ENCODE results near the gene SHH.

Gene SHH

DNA sequence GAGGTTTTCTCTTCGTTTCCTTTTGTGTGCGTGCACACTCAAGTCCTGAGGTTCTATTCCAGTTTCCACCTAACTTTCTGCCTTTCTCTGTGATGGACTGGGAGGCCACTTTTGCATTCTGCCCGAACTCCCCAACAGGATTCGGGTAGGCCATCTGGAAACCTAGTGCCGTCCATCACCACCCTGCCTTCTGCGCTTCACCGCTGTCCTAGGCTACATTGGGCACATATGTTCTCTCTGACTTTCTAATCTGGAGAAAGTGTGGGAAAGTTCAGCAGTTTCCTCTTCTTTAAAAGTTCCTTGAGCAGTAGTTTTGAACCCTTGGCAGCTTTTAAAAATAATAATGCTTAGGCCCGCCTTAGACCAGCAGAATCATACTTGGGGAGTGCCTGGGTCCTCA, 46.8 kb downstream of the SHH start:
- Mint-ChIP-seq H3K27me3 (no peaks in the 10 kb centered on the region), H3K4me3 (no peak overlapping the region), H3K36me3 (ENCODE audit: low read depth) (peaks cover 64% of the 10 kb centered on the region), H3K27ac (peak overlapping the region; percentile 11), H3K9me3 (no peaks in the 10 kb centered on the region), H3K4me1 (ENCODE audit: low read depth) (peaks cover 55% of the 10 kb centered on the region)

DNA sequence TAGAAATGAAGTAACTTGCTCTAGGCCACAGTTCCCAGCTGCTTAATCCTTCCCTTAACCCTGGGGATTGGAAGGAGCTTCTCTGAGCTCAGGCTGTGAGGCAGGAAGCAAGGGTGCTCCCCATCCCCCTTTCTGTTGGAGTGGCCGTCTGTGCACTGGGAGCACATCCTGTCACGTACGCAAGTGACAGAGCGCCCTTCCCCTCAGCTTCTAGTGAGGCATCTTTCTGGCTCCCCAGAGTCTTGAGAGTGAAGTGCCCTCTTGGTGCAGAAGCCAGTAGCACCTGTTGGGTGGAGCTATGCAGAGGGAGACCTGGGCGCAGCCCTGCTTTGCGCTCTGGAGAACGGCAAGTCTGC, 47.8 kb downstream of the SHH start:
- peak overlapping the region; percentile 78 for H3K4me3 Mint-ChIP-seq
- H3K9me3 Mint-ChIP-seq, result no peaks in the 10 kb centered on the region
- peak overlapping the region; percentile 98 for H3K27ac Mint-ChIP-seq
- peaks cover 60% of the 10 kb centered on the region for H3K36me3 Mint-ChIP-seq (ENCODE audit: low read depth)
- H3K27me3 Mint-ChIP-seq, result no peaks in the 10 kb centered on the region
- peaks cover 55% of the 10 kb centered on the region for H3K4me1 Mint-ChIP-seq (ENCODE audit: low read depth)

DNA sequence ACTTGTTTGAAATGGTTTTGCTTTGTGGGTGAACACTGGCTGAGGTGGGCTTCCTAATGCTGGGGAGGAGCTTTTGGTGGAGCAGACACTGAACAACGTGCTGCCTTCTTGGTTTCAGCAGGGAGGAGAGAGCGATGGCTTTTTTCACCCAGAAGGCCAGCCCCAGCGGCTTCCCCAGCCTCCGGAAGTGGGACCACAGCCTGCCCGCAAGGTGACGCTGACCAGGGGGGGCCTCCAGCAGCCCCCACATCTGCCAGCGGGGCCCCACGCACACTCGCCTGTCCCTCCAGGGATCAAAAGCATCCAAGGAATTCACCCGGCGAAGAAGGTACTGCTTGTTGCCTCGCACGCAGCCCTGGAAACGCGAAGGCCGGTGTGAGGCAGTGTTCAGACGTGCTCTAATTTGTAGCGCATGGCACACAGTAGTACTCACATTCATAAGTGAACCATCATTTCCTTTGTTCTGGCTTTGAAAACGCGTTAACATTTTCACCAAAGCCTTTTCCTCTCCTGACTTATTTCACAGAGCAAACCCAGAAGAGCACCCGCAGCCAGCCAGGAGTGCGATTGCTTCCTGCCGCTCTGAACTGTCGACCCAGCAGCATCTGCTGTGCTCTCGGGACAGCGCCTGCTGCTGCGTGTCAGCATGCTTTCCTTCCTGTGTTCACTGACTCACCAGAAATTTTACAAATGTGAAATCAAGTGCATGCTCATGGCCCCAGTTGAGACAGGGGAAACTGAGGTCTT, 48.4 kb downstream of the SHH start:
- Mint-ChIP-seq H3K9me3 (no peaks in the 10 kb centered on the region), H3K4me1 (ENCODE audit: low read depth) (peaks cover 55% of the 10 kb centered on the region), H3K36me3 (ENCODE audit: low read depth) (peaks cover 58% of the 10 kb centered on the region), H3K4me3 (peak overlapping the region; percentile 78), H3K27ac (peak overlapping the region; percentile 98), H3K27me3 (no peaks in the 10 kb centered on the region)

DNA sequence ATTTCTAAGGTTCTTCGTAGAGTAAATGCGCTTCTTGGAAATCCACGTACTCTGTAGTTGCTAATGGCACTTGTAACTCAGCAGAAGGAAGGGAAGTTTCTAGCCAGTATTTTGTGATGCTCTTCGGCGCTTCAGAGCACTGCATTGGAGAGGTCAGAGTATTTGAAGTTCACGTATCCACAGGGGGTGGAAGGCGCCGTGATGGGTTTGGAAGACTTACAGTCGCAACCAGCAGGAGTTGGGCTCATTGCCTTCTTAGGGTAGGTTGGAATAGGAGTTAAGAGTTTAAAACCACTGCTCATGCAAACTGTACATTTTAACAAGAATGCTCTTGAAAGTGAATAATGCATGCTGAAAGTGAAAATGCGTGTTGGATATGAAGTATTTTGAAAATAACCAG, 49.1 kb downstream of the SHH start:
- H3K4me1 Mint-ChIP-seq (ENCODE audit: low read depth), result peaks cover 52% of the 10 kb centered on the region
- no peaks in the 10 kb centered on the region for H3K9me3 Mint-ChIP-seq
- peaks cover 55% of the 10 kb centered on the region for H3K36me3 Mint-ChIP-seq (ENCODE audit: low read depth)
- no peaks in the 10 kb centered on the region for H3K27me3 Mint-ChIP-seq
- H3K4me3 Mint-ChIP-seq, result peak overlapping the region; percentile 78
- peak overlapping the region; percentile 98 for H3K27ac Mint-ChIP-seq

DNA sequence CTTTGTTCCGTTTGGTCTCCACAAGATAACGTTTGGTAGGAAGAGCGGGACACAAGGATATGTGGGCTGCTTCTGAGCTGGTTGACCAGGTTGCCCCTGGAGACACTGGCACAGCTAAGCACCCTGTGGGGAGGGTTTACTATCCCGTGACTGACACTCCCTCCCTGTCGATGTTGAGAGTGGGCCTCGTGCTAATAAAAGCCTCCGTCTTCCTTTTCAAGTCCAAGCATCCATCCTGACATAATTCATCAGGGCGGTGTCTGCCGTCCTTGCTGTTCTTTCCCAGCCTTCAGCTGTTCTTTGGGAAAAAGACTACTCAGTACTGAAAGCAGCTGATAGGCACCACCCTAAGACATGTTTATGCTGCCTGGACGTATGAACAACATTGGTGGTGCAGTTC, 49.6 kb downstream of the SHH start:
- H3K9me3 Mint-ChIP-seq, result no peaks in the 10 kb centered on the region
- peaks cover 51% of the 10 kb centered on the region for H3K4me1 Mint-ChIP-seq (ENCODE audit: low read depth)
- H3K36me3 Mint-ChIP-seq (ENCODE audit: low read depth), result peaks cover 56% of the 10 kb centered on the region

DNA sequence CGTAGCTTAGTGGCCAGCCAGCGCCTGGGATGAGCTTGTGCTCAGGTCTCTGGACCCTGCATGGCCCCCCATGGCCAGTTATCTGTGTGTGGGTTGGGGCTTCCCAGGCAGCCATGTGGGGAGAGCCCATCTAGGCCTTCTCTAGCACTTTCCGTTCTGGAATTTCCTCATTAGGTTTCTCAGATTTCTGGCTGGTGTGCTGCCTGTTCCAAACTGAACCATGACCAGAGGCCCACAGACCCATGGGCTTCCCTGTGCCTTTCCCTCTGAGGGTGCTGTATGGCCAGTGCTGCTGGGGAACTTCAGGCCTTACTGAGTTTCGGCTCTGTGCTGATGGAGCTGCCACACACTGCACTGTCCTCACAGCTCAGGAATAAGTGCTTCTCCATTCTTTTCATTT, 50.2 kb downstream of the SHH start:
- Mint-ChIP-seq H3K4me3 (no peak overlapping the region), H3K4me1 (ENCODE audit: low read depth) (peaks cover 52% of the 10 kb centered on the region), H3K27me3 (no peaks in the 10 kb centered on the region), H3K36me3 (ENCODE audit: low read depth) (peaks cover 54% of the 10 kb centered on the region), H3K27ac (no peak overlapping the region), H3K9me3 (no peaks in the 10 kb centered on the region)

More for the DNA sequence above, 49.6 kb downstream of the SHH start:
- peak overlapping the region; percentile 98 for H3K27ac Mint-ChIP-seq
- peak overlapping the region; percentile 78 for H3K4me3 Mint-ChIP-seq
- H3K27me3 Mint-ChIP-seq, result no peaks in the 10 kb centered on the region

DNA sequence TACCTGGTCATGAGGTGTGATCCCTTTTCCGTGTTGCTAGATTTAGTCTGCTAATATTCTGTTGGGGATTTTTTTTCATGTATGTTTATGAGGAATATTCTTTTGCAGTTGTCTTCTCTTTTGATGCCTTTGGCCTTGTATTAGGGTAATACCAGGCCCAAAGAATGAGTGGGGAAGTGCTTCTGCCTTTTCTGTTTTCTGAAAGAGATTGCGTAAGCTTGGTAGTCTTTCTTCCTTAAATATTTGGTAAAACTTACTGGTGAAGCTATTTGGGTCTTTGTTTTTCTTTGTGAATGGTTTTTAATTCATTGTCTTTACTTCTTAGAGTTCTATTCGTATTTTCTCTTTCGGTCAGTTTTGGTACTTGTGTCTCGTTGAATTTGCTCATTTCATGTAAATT, 51.1 kb downstream of the SHH start:
- Mint-ChIP-seq H3K36me3 (ENCODE audit: low read depth) (peaks cover 59% of the 10 kb centered on the region), H3K4me3 (no peak overlapping the region), H3K9me3 (no peaks in the 10 kb centered on the region), H3K27me3 (no peaks in the 10 kb centered on the region), H3K4me1 (ENCODE audit: low read depth) (peaks cover 60% of the 10 kb centered on the region), H3K27ac (peak overlapping the region; percentile 59)

DNA sequence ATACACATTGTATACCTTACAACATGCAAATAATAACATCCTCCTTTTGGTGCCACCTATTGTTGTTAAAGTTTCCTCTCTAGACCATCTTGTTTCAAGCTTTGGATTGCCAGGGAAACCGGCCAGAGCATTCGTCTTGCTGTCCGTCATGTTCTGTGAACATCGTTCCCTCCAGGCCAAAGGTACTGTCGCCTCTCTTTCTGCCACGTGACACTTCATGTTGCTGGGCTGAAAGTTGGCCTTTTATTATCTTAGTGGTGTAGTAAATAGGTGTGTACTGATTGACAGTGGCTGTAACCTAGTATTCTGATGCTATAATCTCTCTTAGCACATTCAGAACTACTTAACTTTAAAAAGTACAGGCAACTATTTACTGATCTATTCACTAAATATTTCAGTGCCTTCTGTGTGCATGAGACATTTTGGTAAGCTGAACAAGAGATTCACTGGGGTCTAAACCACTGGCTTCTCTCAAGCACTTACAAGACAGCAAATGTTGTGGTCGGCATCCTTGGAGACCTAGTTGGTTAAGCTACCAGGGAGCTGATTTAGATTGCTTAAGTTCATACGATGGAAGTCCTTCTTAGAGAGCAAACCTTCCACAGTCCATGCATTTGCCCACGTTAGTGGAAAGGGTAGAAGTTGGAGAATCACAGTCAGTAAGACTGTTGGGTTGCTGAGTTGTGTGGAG, 52.4 kb downstream of the SHH start:
- H3K4me1 Mint-ChIP-seq (ENCODE audit: low read depth), result peaks cover 62% of the 10 kb centered on the region
- H3K9me3 Mint-ChIP-seq, result no peaks in the 10 kb centered on the region
- no peak overlapping the region for H3K4me3 Mint-ChIP-seq
- H3K27me3 Mint-ChIP-seq, result no peaks in the 10 kb centered on the region
- no peak overlapping the region for H3K27ac Mint-ChIP-seq
- H3K36me3 Mint-ChIP-seq (ENCODE audit: low read depth), result peaks cover 58% of the 10 kb centered on the region

DNA sequence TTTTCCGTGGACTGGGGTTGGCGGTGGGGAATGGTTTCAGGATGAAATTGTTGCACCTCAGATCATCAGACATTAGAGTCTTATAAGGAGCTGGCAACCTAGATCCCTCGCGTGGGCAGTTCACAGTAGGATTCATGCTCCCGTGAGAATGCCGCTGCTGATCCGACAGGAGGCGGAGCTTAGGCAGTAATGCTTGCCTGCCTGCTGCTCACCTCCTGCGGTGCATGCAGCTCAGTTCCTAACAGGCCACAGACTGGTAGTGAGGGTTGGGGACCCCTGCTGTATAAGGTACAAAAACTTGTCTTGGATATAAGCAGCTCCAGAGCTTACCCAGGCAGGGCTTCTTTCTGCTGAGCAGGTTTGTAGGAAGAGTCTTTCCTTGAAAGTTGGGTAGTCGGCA, 53.9 kb downstream of the SHH start:
- no peak overlapping the region for H3K27ac Mint-ChIP-seq
- peaks cover 62% of the 10 kb centered on the region for H3K4me1 Mint-ChIP-seq (ENCODE audit: low read depth)
- H3K9me3 Mint-ChIP-seq, result no peaks in the 10 kb centered on the region

DNA sequence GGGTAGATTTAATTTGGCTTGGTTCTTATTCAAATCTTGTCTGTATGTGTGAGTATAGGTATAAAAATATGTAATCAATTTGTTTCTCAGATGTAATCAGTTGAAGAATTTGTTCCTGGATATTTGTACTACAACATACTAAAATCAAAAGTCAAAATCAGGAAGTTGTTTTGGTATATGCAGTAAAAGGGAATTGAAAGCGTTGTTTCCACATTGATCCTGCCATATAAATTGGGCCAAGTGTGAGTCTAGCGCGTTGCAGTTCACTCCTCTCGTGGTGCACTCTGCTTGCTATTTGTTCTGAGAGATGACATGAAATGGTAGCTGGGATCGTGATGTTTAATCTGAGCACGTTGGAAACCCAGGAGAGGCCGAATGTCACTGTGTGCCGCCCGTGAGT, 55.9 kb downstream of the SHH start:
- Mint-ChIP-seq H3K4me3 (no peak overlapping the region), H3K27me3 (no peaks in the 10 kb centered on the region), H3K9me3 (no peaks in the 10 kb centered on the region), H3K4me1 (ENCODE audit: low read depth) (peaks cover 62% of the 10 kb centered on the region), H3K27ac (peak overlapping the region; percentile 11), H3K36me3 (ENCODE audit: low read depth) (peaks cover 47% of the 10 kb centered on the region)

More for the DNA sequence above, 53.9 kb downstream of the SHH start:
- no peak overlapping the region for H3K4me3 Mint-ChIP-seq
- H3K36me3 Mint-ChIP-seq (ENCODE audit: low read depth), result peaks cover 56% of the 10 kb centered on the region
- H3K27me3 Mint-ChIP-seq, result no peaks in the 10 kb centered on the region

DNA sequence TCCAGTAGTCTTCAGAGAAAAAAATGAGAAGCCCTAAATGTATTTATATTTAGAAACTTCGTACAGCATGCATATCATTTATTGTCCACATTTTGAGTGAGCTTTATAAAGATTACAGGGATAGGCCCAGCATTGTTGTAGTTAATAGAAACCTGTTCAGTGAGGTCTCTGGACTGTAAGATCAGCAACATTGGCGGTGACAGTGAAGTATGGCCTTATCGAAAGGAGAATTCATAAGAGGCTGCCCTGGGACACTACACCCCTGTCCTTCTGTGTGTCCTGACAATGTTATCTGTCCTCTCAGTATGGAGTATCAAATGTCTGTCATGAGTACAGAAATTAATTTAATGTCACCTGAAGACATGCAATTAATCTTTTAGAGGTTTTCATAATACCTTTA, 57.2 kb downstream of the SHH start:
- no peak overlapping the region for H3K4me3 Mint-ChIP-seq
- no peaks in the 10 kb centered on the region for H3K9me3 Mint-ChIP-seq
- peaks cover 65% of the 10 kb centered on the region for H3K4me1 Mint-ChIP-seq (ENCODE audit: low read depth)
- no peaks in the 10 kb centered on the region for H3K27me3 Mint-ChIP-seq
- no peak overlapping the region for H3K27ac Mint-ChIP-seq
- H3K36me3 Mint-ChIP-seq (ENCODE audit: low read depth), result peaks cover 47% of the 10 kb centered on the region

DNA sequence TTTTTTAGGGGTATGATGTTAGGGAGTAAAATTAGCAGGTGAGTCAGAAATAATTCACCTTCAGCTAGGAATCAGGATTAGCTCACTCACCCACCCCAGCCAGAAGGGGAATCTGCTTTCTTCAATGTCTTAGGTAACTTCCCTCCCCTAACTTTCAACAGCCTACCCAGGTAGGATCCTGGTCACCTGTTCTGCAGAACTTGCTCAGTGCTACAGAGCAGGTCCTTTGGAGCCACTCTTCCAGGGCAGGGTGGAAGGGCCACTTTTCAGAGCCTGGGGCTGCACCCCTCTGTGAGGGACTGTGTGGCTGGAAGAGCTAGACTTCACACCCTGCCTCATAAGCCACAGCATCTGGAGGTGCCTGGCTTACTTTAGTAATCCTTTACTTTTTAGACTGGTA, 58.1 kb downstream of the SHH start:
- Mint-ChIP-seq H3K4me1 (ENCODE audit: low read depth) (peaks cover 73% of the 10 kb centered on the region), H3K36me3 (ENCODE audit: low read depth) (peaks cover 43% of the 10 kb centered on the region), H3K9me3 (no peaks in the 10 kb centered on the region), H3K27me3 (no peaks in the 10 kb centered on the region), H3K4me3 (no peak overlapping the region), H3K27ac (no peak overlapping the region)

DNA sequence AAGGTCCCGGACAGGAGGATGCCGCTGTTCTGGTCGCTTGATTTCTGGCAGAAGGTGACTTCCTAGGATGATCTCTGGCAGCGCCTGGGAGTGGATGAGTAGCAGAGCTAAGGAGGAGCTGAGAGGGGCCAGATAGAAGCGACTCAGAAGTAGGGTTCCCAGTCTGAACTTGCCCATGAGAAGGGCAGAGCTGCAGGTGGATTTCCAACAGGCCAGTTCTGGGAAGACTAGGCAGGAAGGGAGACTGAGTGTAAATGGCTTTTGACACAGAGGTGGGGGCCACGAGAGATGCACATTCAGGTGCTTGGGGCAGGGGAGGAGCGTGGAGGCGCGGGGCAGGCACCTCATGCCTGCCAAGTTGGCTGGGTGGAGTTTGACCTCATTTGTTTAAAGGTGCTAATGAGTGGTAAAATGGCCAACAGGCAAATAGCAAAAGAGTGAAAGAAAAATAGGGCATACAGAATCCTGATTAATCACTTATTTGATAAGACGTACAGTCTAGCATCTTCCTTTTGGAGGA, 58.8 kb downstream of the SHH start:
- no peaks in the 10 kb centered on the region for H3K9me3 Mint-ChIP-seq
- H3K27ac Mint-ChIP-seq, result peak overlapping the region; percentile 66
- H3K27me3 Mint-ChIP-seq, result no peaks in the 10 kb centered on the region
- H3K36me3 Mint-ChIP-seq (ENCODE audit: low read depth), result peaks cover 47% of the 10 kb centered on the region
- no peak overlapping the region for H3K4me3 Mint-ChIP-seq
- peaks cover 80% of the 10 kb centered on the region for H3K4me1 Mint-ChIP-seq (ENCODE audit: low read depth)

DNA sequence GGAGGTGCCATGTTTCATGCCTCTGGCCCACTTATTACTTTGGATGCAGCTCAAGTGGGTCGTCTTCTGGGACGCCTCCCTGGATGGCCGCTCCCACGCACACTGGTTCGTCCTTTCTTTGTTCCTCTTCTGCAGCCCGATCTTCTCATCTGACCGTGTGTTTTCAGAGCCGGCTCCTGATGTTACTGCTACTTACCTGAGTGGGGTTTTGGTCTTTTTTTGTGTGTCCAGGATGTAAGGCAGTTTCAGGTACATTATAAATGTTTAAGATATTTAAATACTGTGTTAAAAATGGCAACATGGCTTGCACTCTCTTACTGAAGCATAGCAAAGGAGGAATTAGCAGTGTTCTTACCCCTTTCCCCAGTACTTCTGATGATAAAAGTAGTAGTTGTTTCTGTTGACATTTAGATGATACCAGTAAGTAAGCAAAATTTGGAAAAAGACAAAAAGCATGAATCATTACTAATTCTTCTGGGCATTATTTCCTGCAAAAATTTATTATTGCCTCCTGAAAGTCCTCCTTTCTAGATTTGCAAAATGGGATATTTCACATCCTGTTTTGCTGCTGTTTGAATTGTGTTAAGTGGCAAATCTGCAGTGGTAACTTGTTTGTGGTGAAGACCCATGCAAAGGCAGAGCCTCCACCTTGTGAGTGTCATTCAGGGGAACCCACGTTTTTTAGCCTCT, 59.4 kb downstream of the SHH start:
- no peak overlapping the region for H3K4me3 Mint-ChIP-seq
- no peaks in the 10 kb centered on the region for H3K9me3 Mint-ChIP-seq
- H3K4me1 Mint-ChIP-seq (ENCODE audit: low read depth), result peaks cover 86% of the 10 kb centered on the region
- H3K27me3 Mint-ChIP-seq, result no peaks in the 10 kb centered on the region
- peaks cover 52% of the 10 kb centered on the region for H3K36me3 Mint-ChIP-seq (ENCODE audit: low read depth)
- peak overlapping the region; percentile 3 for H3K27ac Mint-ChIP-seq

DNA sequence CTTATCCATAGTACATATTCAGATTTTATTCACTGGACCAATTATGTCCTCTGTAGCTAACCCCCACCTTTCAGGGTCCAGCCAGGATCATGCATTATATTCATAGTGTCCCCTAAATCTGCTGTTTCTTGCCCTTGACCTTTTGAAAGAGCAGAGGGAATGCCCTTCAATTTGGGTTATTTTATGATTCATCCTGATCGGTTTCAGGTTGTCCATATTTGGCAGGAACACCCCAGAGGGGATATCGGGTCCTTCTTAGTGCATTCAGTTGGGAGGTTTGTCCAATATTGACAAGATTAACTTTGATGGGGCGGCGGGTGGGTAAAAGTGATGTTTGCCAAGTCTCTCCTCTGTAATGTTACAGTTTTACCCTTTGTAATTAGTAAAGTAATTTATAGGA, 60.9 kb downstream of the SHH start:
- Mint-ChIP-seq H3K4me1 (ENCODE audit: low read depth) (peaks cover 90% of the 10 kb centered on the region), H3K27me3 (no peaks in the 10 kb centered on the region), H3K9me3 (no peaks in the 10 kb centered on the region), H3K4me3 (peak overlapping the region; percentile 35), H3K27ac (peak overlapping the region; percentile 77), H3K36me3 (ENCODE audit: low read depth) (peaks cover 45% of the 10 kb centered on the region)

Data from stimulated activated naive CD8-positive, alpha-beta T cell treated with anti-CD3 and anti-CD28 coated beads, Interleukin-15, Interleukin-2, amounts not matched to agents 100 ng/mL and 50 ng/mL, for 24 hours (primary cell).